ENCODE data around the gene SPEF1.

DNA sequence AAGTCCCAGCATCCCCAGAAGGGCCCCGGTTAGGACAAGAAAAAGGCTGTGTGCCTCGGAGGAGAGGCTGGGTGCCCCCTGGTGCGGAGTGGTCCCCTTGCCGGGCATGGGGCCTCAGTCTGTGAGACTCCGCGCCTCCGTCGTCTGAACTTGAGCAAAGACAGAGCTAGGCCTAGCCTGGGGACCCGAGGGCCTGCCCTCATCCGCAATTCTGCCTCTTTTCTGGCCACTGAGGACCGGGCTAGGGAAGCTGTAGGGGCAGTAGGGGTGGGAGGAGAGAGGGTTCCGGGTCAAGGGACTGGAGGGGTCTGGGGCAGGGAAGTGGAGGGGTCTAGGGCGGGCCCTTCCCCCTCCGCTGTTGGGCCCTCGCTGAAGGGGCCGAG, 49.3 kb downstream of the SPEF1 start:
- TF ChIP-seq, protein P1, sequence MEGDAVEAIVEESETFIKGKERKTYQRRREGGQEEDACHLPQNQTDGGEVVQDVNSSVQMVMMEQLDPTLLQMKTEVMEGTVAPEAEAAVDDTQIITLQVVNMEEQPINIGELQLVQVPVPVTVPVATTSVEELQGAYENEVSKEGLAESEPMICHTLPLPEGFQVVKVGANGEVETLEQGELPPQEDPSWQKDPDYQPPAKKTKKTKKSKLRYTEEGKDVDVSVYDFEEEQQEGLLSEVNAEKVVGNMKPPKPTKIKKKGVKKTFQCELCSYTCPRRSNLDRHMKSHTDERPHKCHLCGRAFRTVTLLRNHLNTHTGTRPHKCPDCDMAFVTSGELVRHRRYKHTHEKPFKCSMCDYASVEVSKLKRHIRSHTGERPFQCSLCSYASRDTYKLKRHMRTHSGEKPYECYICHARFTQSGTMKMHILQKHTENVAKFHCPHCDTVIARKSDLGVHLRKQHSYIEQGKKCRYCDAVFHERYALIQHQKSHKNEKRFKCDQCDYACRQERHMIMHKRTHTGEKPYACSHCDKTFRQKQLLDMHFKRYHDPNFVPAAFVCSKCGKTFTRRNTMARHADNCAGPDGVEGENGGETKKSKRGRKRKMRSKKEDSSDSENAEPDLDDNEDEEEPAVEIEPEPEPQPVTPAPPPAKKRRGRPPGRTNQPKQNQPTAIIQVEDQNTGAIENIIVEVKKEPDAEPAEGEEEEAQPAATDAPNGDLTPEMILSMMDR (IDR thresholded peaks at IDR 0.05) = no peak
- TF ChIP-seq POLR2AphosphoS5 (IDR thresholded peaks at IDR 0.05) = no peak
- TF ChIP-seq POLR2A (IDR thresholded peaks at IDR 0.05) = no peak
